GM23338 (cell line): ENCODE measurements around the gene FGF5. TPM values are rescaled to one million over a fixed set of nuclear protein-coding genes. Genes with fewer than 3 reads are reported as not detected.

ENCODE experiments used
- CTCF ChIP-seq, 2 experiments: fragments of 200-600 bp in 1 of 2; sonication (generic) in 1 of 2; conservative IDR thresholded peaks; 2 replicates each; pipeline versions ENCODE4 v1.5.1 to v1.6.1; 2016 to 2017; ENCODE audit warnings: antibody characterized with exemption in 2 of 2, low read depth in 2 of 2, mild to moderate bottlenecking in 2 of 2, moderate library complexity in 1 of 2
- ETS1 ChIP-seq: IDR thresholded peaks from 2 replicates; pipeline ENCODE4 v1.6.1; 2016; ENCODE audit warnings: antibody characterized with exemption
- EZH2phosphoT487 ChIP-seq: fragments of 200-600 bp; sonication (generic); IDR thresholded peaks from one replicate; pipeline ENCODE4 v1.8.1; 2018; ENCODE audit warnings: antibody characterized with exemption; ENCODE audit not compliant: unreplicated experiment
- NANOG ChIP-seq: IDR thresholded peaks from 2 replicates; pipeline ENCODE4 v1.6.1; 2016; ENCODE audit warnings: antibody characterized with exemption, borderline replicate concordance
- POLR2AphosphoS5 ChIP-seq: IDR thresholded peaks from 2 replicates; pipeline ENCODE4 v1.6.1; 2016; ENCODE audit warnings: antibody characterized with exemption, low read depth
- STAT1 ChIP-seq: IDR thresholded peaks from one replicate; pipeline ENCODE4 v1.6.1; 2016; ENCODE audit warnings: antibody characterized with exemption; ENCODE audit not compliant: unreplicated experiment
- ZNF331 ChIP-seq: fragments of 250-450 bp; sonication (Bioruptor Pico); IDR thresholded peaks from 2 replicates; pipeline ENCODE4 v1.5.0; 2020; ENCODE audit warnings: low read depth, mild to moderate bottlenecking, moderate library complexity
- ZNF462 ChIP-seq: fragments of 250-450 bp; sonication (Bioruptor Pico); IDR thresholded peaks from 2 replicates; pipeline ENCODE4 v1.5.0; 2020; ENCODE audit warnings: mild to moderate bottlenecking, moderate library complexity
- polyA plus RNA-seq: library from polyadenylated mRNA; unstranded; fragments of >200 nt; fragmentation: Nextera tagmentation; extraction: Ambion mirVana; gene quantifications from 2 replicates; pipeline ENCODE4 v1.2.1, GENCODE V29; 2016
- total RNA-seq: library from RNA; depleted of rRNA; stranded (reverse); fragments of >200 nt; shearing (Covaris generic); gene quantifications from 2 replicates; pipeline ENCODE4 v1.2.3, GENCODE V29; 2014

FGF5 gene
- total and polyA plus RNA-seq, 2 experiments from 2014 or later, result not detected

- TF ChIP-seq ZNF462 (CRISPR knock-in tag), result no peak
- no peak for TF ChIP-seq ZNF331 (CRISPR knock-in tag)
- TF ChIP-seq NANOG, result no peak
- TF ChIP-seq STAT1, result no peak
- no peak for TF ChIP-seq EZH2phosphoT487
- no peak for TF ChIP-seq CTCF (conservative IDR thresholded peaks at IDR 0.05; ENCODE audit: low read depth in 2 of 2)
- no peak for TF ChIP-seq POLR2AphosphoS5
- no peak for TF ChIP-seq ETS1
Measured at GRCh38 chr4:80255329-80256095, 11.0 kb upstream of the FGF5 start (continued).
